Right lobe of liver (tissue), 4 donors: ENCODE results near the gene ASIC2.

ENCODE experiments used
- POLR2A ChIP-seq: fragments of 450-650 bp; IDR thresholded peaks from one replicate; pipeline ENCODE4 v1.6.1; 2017; ENCODE audit warnings: antibody characterized with exemption, mild to moderate bottlenecking
- TF ChIP-seq, protein P1 (sequence below), 4 donors: fragments of 200-600 bp in 3 of 4; fragments of 450-650 bp in 1 of 4; IDR thresholded peaks; one replicate each; pipeline versions ENCODE4 v1.5.1 to v1.8.0; 2016 to 2022; ENCODE audit warnings: antibody characterized with exemption in 4 of 4, mild to moderate bottlenecking in 2 of 4
- donor health status: DM: no; HTN: no; CAD: no.
- donor health status: DM: no; HTN: no; CAD: no.
- donor health status: DM: no; HTN: yes; CAD: no.

DNA sequence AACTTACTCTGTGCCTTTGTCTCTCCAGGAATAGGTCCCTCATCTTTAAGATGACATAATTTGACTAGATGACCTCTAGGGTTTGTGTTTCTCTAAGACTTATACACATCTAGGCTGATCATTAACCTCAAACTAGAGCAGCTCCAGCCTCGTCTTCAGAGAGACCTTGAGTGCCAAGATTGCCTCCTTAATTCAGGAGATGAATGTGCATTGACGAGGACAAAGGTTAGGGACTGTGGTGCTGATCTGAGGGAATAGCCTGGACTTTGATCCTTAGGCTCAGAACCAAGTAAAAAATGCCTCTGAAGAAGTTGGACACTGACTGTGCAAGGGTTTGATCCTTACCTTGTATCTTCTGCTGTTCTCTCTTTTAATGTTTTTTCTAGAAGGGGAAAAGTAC, 17.2 kb upstream of the ASIC2 start:
- TF ChIP-seq, protein P1, sequence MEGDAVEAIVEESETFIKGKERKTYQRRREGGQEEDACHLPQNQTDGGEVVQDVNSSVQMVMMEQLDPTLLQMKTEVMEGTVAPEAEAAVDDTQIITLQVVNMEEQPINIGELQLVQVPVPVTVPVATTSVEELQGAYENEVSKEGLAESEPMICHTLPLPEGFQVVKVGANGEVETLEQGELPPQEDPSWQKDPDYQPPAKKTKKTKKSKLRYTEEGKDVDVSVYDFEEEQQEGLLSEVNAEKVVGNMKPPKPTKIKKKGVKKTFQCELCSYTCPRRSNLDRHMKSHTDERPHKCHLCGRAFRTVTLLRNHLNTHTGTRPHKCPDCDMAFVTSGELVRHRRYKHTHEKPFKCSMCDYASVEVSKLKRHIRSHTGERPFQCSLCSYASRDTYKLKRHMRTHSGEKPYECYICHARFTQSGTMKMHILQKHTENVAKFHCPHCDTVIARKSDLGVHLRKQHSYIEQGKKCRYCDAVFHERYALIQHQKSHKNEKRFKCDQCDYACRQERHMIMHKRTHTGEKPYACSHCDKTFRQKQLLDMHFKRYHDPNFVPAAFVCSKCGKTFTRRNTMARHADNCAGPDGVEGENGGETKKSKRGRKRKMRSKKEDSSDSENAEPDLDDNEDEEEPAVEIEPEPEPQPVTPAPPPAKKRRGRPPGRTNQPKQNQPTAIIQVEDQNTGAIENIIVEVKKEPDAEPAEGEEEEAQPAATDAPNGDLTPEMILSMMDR (IDR thresholded peaks at IDR 0.05), result no peak
- TF ChIP-seq POLR2A, result no peak
